ENCODE measurements around the gene MSANTD2.

The MSANTD2 gene

DNA sequence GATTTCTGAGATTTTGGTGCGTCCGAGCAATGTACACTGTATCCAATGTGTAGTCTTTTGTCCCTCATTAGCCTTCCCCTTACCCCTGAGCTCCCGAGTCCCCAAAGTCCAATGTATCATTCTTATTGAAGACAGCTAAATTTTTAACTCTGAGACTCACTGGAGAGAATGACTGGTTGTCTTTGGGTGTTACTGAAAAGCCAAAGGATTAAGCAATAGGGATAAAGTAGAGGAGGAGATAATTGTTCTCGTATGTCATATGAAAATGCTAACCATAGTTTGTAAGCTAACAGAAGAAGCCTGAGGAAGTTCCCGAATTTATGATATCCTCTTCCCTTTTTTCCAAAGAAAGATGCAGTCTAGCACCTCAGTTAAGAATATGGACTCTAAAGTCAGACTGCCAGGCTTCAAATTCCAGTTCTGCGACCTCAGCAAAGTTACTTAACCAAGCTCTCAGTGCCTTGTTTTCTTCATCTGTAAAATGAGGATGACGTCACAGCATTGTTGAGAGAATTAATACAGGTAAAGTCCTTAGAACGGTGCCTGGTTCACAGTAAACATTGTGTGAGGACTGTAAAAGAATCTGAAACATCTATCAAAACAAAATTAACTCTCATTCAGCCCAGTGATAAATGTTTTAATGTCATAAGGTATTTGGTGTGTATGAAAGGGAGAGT lies 1.6 kb upstream of the MSANTD2 start:
- no peak overlapping the region for H3K4me3 ChIP-seq (ENCODE audit: severe bottlenecking)
- no peaks in the 10 kb centered on the region for H3K27me3 ChIP-seq (ENCODE audit: insufficient read depth, poor library complexity, severe bottlenecking)
- no peak for DNase-seq (ENCODE audit: low spot score)

DNA sequence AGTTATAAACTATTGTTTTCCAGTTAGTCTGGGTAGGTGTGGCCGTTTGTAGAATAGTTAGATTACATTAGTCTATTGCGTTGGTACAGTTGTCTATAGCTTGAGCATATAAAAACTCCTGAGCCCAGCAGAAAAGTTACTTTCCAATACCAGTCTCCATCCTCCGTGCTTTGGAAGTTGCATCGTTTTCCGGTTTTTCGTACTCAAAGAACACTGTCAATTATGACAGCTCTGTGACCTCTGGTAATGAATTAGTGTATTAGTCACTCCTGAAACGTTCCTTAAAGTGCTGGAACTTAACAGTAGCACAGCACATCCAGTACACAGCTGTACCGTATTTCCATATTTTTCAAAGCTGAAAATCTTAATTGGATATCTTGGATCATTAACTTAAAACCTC lies 808 bp upstream of the MSANTD2 start:
- H3K27me3 ChIP-seq (ENCODE audit: insufficient read depth, poor library complexity, severe bottlenecking) = no peaks in the 10 kb centered on the region
- peak overlapping the region; percentile 80 for H3K27ac ChIP-seq (ENCODE audit: poor library complexity, severe bottlenecking)
- peaks cover 7% of the 10 kb centered on the region; the same call in 1 of the 2 replicates for H3K36me3 ChIP-seq (ENCODE audit: low read depth)
- H3K4me3 ChIP-seq (ENCODE audit: severe bottlenecking) = peak overlapping the region; percentile 94
- DNase-seq (ENCODE audit: low spot score) = no peak
- TF ChIP-seq, protein P1, sequence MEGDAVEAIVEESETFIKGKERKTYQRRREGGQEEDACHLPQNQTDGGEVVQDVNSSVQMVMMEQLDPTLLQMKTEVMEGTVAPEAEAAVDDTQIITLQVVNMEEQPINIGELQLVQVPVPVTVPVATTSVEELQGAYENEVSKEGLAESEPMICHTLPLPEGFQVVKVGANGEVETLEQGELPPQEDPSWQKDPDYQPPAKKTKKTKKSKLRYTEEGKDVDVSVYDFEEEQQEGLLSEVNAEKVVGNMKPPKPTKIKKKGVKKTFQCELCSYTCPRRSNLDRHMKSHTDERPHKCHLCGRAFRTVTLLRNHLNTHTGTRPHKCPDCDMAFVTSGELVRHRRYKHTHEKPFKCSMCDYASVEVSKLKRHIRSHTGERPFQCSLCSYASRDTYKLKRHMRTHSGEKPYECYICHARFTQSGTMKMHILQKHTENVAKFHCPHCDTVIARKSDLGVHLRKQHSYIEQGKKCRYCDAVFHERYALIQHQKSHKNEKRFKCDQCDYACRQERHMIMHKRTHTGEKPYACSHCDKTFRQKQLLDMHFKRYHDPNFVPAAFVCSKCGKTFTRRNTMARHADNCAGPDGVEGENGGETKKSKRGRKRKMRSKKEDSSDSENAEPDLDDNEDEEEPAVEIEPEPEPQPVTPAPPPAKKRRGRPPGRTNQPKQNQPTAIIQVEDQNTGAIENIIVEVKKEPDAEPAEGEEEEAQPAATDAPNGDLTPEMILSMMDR (IDR thresholded peaks at IDR 0.05; ENCODE audit: poor library complexity, severe bottlenecking) = no peak
- ATAC-seq (ENCODE audit: low read depth) = peak; percentile 21
- H3K4me1 ChIP-seq (ENCODE audit: insufficient read depth, poor library complexity, severe bottlenecking) = peaks cover 7% of the 10 kb centered on the region
- no peaks in the 10 kb centered on the region for H3K9me3 ChIP-seq (ENCODE audit: severe bottlenecking)

More for the DNA sequence above, 1.6 kb upstream of the MSANTD2 start:
- no peaks in the 10 kb centered on the region for H3K9me3 ChIP-seq (ENCODE audit: severe bottlenecking)
- peaks cover 7% of the 10 kb centered on the region for H3K4me1 ChIP-seq (ENCODE audit: insufficient read depth, poor library complexity, severe bottlenecking)
- H3K36me3 ChIP-seq (ENCODE audit: low read depth) = peaks cover 4% of the 10 kb centered on the region; the same call in 1 of the 2 replicates
- TF ChIP-seq, protein P1 (IDR thresholded peaks at IDR 0.05; ENCODE audit: poor library complexity, severe bottlenecking) = no peak
- ATAC-seq (ENCODE audit: low read depth) = no peak
- peak overlapping the region; percentile 80 for H3K27ac ChIP-seq (ENCODE audit: poor library complexity, severe bottlenecking)

DNA sequence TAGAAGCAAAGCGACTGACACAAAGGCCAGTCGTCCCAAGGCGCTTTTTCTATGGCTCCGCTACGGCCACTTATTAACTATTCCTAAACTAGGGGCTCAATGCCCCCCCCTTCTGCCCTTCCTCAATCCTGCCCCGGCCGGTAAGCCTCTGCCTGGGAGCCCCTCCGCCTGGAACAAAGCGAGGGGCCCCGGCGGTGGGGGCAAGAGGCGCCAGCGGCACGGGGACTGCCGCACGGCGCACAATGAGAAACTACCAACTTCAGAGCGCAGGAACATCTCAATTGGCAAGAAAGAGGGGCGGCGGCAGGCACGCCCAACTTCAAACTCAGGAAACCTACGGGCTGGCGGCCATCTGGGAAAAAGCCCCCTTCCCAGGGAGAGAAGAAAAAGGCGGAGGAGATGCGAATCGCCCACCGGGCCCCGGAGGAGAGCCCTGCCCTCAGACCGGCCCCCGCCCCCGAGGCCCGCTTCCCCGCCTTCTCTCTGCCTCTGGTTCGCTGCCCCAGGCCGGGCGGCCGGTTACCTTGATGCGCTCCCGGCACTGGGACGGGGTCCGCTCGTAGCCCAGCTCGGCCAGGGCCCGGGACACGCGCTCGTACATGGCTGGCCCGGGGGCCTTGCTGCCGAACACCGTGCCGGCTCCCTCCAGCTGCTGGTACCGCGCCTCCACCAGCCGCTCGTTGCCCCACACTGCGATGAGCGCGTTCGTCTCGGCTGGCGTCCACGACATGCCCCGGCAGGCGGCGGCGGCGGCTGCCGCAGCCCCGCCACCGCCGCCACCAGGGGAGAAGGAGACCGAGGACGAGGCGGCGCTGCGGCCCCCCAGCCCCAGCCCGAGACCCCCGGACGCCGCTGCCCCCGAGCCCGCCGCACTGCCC lies 619 bp downstream of the MSANTD2 start:
- Histone ChIP-seq H3K27me3 (ENCODE audit: insufficient read depth, poor library complexity, severe bottlenecking) (no peaks in the 10 kb centered on the region), H3K4me1 (ENCODE audit: insufficient read depth, poor library complexity, severe bottlenecking) (peaks cover 7% of the 10 kb centered on the region), H3K36me3 (ENCODE audit: low read depth) (peaks cover 7% of the 10 kb centered on the region; the same call in 1 of the 2 replicates), H3K9me3 (ENCODE audit: severe bottlenecking) (no peaks in the 10 kb centered on the region), H3K4me3 (ENCODE audit: severe bottlenecking) (peak overlapping the region; percentile 94), H3K27ac (ENCODE audit: poor library complexity, severe bottlenecking) (peak overlapping the region; percentile 80)
- peak; percentile 48 for ATAC-seq (ENCODE audit: low read depth)
- TF ChIP-seq, protein P1 (IDR thresholded peaks at IDR 0.05; ENCODE audit: poor library complexity, severe bottlenecking) = no peak
- no peak for DNase-seq (ENCODE audit: low spot score)

DNA sequence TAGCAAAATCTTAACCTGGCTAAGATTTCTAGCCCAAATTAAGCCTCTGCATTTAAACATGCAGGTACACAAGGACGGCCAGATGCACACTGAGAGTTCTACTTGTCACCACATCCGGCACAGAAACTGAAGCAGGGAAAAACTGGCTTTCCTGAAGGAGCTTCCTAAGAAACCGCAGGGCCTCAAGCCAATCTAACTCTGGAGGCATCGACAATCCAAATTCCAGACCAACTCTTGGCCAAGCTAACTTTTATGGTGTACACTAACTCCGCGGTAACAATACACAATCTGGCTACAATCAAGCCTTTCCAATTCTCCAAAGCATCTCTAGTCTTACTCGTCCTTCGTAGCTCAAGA lies 1.2 kb downstream of the MSANTD2 start:
- Histone ChIP-seq H3K4me3 (ENCODE audit: severe bottlenecking) (peak overlapping the region; percentile 94), H3K27me3 (ENCODE audit: insufficient read depth, poor library complexity, severe bottlenecking) (no peaks in the 10 kb centered on the region), H3K27ac (ENCODE audit: poor library complexity, severe bottlenecking) (peak overlapping the region; percentile 80), H3K36me3 (ENCODE audit: low read depth) (peaks cover 7% of the 10 kb centered on the region; the same call in 1 of the 2 replicates), H3K9me3 (ENCODE audit: severe bottlenecking) (no peaks in the 10 kb centered on the region), H3K4me1 (ENCODE audit: insufficient read depth, poor library complexity, severe bottlenecking) (peaks cover 7% of the 10 kb centered on the region)
- ATAC-seq (ENCODE audit: low read depth) (peak; percentile 25), DNase-seq (ENCODE audit: low spot score) (no peak)
- TF ChIP-seq, protein P1 (IDR thresholded peaks at IDR 0.05; ENCODE audit: poor library complexity, severe bottlenecking) = no peak
